Gastroesophageal sphincter (tissue), 3 donors: Measurements from ENCODE around the gene STXBP5L.

Experiments used
- CTCF ChIP-seq, 4 experiments: fragments of 200-600 bp in 2 of 4; fragments of 450-650 bp in 2 of 4; sonication (generic) in 1 of 4; IDR thresholded peaks; one replicate each; pipeline ENCODE4 v1.5.1; 2017 to 2019; ENCODE audit warnings: antibody characterized with exemption in 4 of 4, mild to moderate bottlenecking in 2 of 4, moderate library complexity in 2 of 4
- EP300 ChIP-seq: sonication (generic); formaldehyde crosslinking; IDR thresholded peaks from one replicate; pipeline ENCODE4 v1.6.1; 2017; ENCODE audit warnings: antibody characterized with exemption, mild to moderate bottlenecking
- POLR2A ChIP-seq, 2 donors: fragments of 450-650 bp; IDR thresholded peaks; one replicate each; pipeline ENCODE4 v1.6.1; 2017; ENCODE audit warnings: antibody characterized with exemption in 2 of 2, mild to moderate bottlenecking in 2 of 2, moderate library complexity in 1 of 2
- POLR2AphosphoS5 ChIP-seq: sonication (generic); formaldehyde crosslinking; IDR thresholded peaks from one replicate; pipeline ENCODE4 v1.6.1; 2017; ENCODE audit warnings: antibody characterized with exemption

GRCh38 chr3:121330118-121330517 is 422.1 kb downstream of the STXBP5L start:
- TF ChIP-seq POLR2A (IDR thresholded peaks at IDR 0.05) (no peak), CTCF (IDR thresholded peaks at IDR 0.05) (no peak), EP300 (no peak), POLR2AphosphoS5 (no peak)
